GM21367 (cell line): Measurements from ENCODE around the gene CYTH1.
A peak's percentile ranks its signal among the peaks of the same experiment; 100 is the strongest.
"Not testable (repeated sequence)": the region's sequence is repeated elsewhere in the genome, so short reads cannot be mapped to it uniquely, and the experiment has no call there.

Experiments used
- ATAC-seq: cut with Tn5 transposase; IDR thresholded peaks from one replicate; pipeline ENCODE4 v1.9.1; 2021; ENCODE audit not compliant: unreplicated experiment

Gene CYTH1

DNA sequence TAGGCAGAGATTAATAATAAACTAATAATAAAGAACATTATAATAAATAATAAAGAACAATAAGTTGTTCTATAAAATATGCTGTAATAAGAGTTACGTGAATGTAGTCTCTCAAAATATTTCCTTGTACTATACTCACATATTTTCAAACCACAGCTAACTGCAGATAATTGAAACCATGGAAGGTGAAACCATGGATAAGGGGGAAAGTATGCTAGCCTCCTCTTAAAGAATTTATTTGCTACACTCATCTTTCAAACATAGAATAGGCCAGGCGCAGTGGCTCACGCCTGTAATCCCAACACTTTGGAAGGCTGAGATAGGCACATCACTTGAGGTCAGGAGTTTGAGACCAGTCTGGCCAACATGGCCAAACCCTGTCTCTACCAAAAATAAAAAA, 18.5 kb downstream of the CYTH1 start:
- ATAC-seq = no peak

DNA sequence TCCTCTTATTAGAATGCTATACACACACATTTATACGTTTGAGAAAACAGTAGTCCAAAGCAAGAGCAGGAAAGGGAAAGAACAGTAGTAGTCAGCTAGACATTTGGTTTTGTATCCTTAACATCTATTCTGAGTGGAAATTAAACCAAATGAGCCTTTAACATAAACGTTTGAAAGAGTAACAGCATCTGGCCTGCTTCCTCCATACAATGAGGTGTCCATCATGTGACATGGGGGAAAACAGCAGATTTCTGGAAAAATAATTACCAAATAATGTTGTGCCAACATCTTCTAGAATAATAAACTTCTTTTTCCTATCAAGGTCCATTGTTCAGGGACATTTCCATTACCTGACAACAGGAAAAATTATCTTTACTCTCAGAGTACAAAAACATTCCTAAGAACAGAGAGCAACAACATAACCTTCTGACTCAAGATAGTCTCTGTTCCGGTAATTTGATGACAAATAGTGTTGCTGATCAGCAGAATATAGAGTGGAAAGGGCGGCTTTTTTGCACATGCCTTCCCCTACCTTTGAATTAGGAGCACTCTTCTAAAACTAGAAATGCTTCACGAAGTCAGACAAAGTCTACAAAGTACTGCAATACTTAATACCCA, 20.2 kb downstream of the CYTH1 start:
- no peak for ATAC-seq

DNA sequence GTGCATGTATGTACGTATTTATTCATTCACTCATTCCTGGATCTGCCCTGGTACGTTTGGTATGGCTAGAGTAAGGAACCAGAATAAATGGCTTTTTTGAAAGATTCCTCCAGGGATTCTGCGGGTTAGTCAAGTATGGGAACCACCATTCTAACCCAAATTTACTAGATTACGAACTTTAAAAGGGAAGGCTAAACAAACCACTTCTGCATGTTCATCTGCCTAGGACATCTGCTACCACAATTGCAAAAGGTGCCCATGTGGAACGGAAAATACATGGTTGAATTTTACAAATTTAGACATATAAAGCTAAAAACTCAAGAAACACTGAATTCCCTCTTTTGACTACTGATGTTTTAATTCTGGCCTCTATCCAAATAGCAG, 22.1 kb downstream of the CYTH1 start:
- no peak for ATAC-seq

DNA sequence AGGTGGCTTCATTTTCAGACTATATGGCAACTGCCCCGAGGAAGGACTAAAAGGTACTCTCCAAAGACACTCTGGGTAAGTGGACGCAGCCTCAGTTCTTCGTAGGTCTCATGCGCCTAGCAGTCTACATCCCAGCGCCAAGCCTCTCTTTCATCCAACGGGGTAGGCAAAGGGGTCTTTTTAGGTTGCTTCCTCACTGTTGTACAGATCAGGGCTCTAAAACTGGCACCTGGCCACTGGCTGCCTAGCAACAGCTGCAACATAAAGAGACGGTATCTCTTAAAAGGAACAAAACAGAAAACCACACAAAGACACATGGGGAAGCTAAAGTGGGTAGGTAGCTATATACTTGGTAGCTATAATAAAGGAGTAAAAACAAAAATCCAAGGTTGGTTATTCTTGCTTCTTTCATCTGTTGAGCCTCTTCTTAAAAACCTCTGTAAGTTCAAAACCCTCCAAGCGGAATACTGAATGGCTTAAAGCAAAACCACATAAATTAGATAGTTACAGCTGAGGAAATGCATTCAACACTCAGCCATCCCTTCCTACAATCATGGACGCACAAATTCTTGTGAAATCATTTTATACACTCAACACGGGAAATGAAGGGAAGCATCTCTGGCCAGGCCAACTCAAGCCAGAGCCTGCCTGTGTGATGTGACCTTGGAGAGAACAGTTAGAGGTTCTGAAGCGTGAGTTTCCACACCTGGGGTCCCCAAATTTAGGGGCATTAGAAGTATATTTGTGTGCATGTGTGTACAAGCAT, 22.7 kb downstream of the CYTH1 start:
- peak; percentile 54 for ATAC-seq

DNA sequence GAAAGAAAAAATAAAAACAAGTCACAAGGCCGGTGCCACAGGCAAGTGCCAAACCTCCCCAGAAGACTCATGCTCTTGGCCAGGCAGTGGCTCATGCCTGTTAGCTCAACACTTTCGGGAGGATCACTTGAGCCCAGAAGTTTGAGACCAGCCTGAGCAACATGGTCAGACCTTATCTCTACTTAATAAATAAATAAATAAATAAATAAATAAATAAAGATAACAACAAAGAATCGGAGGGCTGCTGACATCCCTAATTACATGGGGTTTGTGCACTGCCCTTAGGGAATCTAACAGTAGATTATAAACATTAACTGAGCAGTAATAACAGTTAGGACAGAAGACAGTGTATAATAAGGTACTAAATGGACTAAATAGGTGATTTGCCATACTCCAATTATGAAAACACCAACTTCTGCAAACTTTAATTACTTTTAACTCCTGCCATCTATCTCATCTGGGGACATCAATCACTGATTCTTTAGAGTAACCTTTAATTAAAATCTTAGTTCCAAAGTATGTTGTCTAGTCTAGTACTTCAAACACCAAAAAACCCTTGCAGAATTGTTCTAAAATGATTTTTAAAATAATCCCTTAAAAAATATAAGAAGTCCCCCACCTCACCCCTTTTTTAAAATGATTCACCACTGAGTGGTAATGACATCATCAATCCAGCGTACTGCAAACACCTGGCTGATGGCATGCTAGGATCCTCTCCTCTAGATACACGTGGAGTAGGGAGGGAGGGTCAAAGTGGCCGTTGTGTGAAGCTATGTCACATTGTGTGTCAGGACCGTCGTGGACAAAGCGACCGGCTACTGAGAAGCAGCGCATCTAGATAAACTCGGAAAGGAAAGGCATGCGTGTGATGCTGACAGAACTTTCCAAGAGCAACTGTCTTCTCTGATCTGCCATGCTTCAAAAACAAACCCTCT, 28.5 kb downstream of the CYTH1 start:
- ATAC-seq = no peak

DNA sequence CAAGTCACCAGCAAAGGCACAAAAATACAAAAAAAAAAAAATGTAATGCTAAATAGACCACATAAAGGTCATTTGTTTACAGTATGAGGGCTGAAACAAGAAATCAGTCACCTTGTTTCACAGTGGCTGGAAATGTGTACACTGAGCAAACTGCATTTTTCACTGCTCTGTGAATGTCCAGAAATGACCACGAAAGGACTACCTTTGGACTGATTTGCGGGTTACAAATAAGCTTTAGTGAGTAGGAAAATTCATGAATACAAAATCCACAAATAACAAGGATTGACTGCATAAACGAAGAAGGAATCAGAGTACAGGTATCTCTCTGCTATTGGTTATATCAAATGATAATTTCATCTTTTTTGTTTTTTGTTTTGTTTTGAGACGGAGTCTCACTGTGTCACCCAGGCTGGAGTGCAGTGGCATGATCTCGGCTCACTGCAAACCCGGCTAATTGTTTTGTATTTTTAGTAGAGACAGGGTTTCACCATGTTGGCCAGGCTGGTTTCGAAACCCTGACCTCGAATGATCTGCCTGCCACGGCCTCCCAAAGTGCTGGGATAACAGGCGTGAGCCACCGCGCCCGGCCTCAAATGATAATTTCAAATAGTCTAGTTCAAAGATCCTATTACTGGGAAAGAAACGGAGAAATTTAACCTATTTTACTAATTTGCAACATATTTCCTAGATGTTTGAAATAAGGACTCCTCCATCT, 30.5 kb downstream of the CYTH1 start:
- ATAC-seq = no peak

DNA sequence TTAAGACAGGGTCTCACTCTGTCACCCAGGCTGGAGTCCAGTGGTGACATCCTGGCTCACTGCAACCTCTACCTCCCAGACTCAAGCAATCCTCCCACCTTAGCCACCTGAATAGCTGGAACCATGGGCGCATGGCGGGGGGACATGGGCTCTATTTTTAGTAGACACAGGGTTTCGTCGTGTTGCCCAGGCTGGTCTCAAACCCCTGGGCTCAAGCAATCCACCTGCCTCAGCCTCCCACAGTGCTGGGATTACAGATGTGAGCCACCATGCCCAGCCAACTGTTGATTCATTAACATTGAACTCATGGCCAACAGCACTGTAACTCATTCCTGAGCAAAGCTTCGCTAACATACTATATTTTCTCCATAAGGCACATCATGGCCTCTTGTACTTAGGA, 31.1 kb downstream of the CYTH1 start:
- not testable (repeated sequence) for ATAC-seq

DNA sequence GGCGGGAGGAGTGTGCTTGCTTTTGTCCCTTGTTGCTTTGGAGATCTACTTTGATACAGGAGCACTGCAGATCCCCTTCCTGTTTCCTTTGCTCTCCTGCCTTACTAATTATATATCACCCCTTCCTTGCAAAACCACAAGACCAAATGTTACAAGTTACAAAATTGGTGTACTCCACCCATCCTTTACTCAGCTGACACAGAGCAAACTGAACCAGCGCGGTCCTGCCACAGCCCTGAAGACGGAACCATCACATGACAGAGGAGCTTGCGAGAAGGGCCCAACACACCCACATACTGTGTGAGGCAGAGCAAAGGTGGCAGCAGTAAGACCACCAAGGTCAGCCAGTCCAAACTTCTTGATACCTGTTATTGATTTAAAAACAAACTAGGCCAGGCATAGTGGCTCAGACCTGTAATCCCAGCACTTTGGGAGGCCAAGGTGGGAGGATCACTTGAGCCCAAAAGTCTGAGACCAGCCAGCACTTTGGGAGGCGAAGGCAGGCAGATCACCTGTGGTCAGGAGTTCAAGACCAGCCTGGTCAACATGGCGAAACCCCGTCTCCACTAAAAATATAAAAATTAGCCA, 33.2 kb downstream of the CYTH1 start:
- peak; percentile 56 for ATAC-seq

DNA sequence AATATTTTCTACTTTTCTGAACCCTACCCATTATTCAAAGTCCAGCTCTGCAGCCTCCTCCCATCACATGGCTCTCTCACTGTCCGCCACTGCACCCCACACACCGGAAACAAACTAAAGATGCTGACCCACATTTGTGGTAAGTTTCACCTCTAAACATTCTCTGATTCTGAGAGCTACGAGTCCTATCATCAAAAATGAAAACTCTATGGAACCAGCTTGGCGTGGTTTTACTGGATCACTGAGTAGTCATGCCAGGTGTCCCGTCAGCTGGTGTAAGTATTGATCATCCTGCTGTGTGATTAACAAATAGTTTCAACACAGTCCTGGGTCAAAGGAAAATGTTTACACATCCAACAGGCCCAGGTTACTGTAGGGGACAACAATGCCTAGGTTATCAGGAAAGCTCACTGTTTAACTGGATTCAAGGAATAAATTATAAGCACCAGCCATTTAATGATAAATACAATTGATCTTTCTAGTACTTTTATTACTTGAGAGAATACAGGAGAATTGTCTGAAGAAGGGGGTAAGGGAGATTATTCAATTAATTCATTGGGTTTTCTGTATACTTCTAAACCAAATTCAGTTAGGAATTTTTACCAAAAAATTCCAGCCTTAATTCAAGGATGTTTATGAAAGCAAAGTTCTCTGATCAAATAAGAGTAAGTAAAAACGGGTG, 33.9 kb downstream of the CYTH1 start:
- ATAC-seq = peak; percentile 48

DNA sequence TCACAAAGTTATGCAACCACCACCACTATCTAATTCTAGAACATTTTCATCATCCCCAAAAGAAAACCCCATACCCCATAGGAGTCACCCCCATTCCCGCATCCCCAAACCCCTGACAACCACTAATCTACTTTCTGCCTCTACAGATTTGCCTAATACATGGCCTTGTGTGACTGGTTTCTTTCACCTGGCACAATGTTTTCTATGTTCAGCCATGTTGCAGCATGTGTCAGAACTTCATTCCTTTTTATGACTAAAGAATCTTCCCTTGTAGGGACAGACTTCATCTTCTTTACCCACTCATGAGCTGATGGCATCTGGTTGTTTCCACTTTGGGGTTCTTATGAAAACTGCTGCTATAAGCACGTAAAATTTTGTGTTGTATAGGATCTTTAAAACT, 34.6 kb downstream of the CYTH1 start:
- ATAC-seq = no peak

DNA sequence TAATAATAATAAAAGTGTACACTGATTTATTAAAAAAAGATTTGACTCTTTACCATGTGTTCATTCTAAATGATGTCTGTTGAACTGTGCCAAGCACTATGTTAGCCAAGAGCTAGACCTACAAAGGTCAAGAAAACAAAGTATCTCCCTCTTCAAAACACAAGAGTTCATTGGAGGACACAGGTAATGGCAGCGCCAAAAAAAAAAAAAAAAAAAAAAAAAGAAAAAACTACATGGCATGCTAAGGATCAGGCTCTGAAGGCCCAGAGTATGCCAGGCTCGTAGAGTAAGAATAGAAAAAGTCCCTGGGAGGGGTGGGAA, 35.2 kb downstream of the CYTH1 start:
- ATAC-seq = no peak

DNA sequence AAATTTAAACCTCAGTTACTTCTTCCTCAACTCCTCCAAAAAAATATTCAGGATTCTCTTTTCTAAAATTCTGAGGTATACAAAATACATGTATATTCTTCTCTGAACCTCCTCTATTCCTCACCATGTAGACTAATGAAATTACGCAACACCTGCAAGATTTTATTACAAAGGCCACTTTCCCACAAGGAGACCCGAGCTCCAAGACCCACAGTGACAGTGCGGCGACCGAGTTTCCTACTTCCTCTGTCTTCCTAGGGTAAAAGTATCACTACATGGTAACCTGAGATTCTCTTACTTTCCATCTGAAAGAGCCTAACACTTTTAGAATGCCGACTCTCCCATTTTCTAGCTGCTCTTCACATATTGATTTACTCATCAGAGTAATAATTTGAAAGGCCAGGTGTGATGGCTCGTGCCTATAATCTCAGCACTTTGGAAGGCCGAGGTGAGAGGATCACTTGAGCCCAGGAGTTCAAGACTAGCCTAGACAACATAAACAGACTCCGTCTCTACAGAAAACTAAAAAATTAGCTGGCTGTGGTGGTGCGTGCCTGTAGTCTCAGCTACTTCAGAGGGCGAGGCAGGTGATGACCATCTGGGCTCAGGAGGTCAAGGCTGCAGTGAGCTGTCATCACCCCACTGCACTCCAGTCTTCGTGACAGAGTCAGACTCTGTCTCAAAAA, 35.7 kb downstream of the CYTH1 start:
- ATAC-seq = no peak

DNA sequence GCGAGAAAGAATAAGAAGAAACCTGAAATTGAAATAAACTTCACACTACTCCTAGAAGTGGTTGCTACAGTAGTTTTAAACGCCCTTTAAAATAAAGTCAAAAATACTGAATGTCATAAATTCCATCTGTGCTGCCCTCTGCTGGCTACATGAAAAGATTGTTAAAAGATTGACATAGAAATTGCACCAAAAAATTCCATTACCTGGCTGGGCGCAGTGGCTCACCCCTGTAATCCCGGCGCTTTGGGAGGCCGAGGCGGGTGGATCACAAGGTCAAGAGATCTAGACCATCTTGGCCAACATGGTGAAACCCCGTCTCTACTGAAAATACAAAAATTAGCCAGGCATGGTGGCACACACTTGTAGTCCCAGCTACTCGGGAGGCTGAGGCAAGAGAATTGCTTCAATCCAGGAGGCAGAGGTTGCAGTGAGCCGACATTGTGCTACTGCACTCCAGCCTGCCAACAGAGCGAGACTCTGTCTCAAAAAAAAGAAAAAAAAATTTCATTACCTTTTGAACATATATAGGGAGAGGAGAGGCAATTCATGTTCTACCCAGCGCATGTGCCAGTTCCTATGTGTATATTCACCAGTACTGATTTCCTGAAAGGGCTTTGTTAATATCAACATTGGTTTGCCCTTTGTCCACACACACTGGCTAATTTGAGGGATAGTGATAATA, 36.5 kb downstream of the CYTH1 start:
- ATAC-seq = no peak

DNA sequence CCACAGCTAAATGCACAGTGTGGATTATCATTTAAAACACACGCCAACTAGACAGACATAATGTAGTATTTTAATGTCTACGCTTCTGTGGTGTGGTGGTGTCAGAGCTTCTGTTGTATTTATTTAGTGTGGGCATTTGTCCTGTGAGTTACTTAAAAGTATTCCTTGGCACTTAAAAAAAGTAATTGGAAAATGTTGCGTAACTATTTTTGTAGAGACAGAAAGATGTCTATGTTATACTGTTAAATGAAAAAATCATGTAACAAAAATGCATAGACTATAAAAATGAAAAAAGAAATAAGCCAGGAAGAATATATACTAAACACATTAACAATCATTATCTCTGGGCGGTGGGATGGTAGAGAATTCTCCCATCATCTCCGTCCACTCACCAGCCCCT, 39.2 kb downstream of the CYTH1 start:
- ATAC-seq = no peak

DNA sequence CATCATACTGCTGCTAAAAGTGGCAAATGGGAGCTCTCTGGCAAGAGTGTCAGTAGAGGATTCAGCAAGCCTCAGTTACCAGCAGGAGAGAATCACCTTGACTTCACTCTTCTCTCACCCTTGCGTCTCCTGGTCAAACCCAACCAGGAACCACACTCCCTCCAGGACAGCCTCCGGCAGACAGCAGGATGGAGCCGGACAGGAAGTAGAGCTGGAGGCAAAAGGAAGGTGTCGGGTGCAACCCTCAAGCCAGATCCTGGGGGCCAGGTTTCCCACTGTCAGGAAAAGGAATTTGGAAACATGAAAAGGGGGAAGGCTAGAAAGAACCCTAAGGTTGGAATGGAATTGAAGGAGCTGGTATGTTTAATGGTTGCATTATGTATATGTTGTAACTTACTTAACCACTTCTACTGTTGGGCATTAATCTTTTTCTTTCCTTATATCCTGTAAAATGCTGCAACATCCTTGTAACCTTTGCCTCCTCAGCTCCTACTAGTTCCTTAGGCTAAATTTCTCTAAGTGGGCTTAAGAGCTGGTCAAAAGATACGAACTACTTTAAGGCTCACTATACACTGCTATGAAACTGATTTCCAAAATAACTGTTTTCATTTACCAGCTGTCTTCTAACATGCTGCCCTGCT, 40.3 kb downstream of the CYTH1 start:
- no peak for ATAC-seq

DNA sequence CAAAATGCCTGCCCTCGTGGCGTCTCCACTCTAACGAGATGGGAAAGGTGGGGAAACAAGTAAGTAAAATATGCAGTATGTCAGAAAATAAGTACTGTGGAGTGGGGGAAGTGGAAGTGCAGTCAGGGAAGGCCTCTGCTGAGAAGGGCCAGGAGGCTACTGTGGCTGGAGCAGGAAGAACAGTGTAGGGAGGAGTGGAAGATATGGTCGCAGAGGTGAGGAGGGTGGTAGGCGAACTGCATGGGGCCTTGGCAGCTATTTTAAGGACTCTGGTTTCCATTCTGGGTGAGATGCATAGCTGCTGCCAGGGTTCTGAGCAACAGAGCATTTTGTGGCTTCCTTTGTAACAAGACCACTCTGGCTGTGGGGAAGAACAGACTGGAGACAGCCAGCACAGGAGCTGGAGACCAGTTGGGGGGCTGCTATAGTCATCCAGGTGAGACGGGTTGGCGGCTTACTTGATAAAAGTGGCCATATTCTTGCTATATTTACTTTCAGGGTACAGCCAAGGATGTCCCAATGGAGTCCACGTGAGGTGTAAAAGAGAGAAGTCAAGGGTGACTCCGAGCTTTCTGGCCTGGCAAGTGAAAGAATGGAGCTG, 42.6 kb downstream of the CYTH1 start:
- no peak for ATAC-seq

DNA sequence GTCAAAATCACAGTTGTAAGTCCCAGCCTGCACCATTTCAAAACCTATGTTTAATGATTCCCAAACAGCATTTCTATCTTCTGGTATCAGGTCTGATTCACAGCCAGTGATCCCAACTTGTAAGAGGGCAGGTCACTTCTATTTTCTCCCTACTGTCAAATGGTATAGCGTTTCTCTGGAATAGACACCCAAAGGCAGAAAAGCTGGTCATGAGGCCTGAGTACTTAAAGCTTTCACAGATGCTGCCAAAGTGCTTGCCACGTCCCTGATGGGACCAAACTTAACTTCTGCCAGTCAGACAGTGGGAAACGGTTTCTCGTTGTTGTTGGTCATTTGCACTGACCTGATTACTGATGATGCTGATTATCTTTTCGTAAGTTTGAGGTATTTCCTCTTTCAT, 43.4 kb downstream of the CYTH1 start:
- no peak for ATAC-seq

DNA sequence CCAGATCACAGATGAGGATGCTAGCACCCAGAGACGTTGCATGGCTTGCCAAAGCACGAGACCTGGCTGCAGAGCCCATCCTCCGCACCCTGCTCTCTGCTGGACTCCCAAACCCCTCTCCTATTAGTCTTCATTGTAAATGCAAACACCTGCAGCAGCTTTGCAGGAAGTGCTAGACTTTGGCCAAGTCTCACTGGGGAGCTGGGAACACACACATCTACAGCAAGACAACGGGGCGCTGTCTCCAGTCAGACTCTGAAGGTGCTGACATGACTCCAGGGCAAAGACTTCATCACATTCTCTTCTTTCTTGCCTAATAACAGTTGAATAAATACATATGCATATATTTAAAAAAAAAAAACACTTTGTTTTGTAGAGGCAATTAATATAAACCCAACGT, 43.8 kb downstream of the CYTH1 start:
- ATAC-seq = no peak
